Measurements from ENCODE around the gene PCDH9. TPM values are rescaled to one million over a fixed set of nuclear protein-coding genes. Genes with fewer than 3 reads are reported as not detected.

The PCDH9 gene
- total RNA-seq, 1 experiment from 2014 or later = 5.8 TPM

DNA sequence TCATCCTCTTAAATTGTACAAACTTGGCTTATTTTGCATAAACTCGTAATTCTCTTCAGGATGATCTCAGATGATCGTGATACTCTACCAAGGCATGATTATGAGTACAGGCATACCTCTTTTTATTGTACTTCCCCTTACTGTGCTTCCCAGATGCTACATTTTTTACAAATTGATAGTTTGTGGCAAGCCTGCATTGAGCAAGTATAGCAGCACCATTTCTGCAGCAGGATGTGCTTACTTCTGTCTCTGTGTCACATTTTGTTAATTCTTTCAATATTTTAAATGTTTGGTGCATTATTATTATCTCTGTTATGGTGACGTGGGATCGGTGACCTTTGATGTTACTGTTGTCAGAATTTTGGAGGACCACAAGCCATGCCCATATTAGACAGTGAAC, 752.3 kb downstream of the PCDH9 start:
- no peaks in the 10 kb centered on the region for H3K9me3 ChIP-seq (ENCODE audit: low read depth, low read length, poor library complexity, severe bottlenecking)
- POLR2A ChIA-PET (ENCODE audit: low non-redundant PET) = no interaction called here

DNA sequence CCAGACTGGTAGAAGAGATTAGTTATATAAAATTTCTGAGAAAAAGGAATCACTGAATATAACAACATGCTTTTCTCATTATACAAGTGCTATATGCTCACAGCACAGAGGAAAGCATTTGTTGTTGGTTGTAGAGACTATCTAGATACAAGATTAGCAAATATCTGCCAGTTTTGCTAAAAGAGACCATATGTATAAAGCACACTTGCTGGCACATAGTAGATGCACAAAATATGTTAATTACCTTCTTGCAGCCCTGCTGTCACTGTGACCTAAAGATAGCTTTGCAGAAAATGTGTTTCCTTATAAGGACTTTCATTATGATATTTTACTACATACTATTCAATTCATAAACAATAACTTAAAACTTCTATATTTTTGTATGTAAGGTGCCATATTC, 755.1 kb downstream of the PCDH9 start:
- intact Hi-C loops (cut with micrococcal nuclease; ENCODE audit: unreplicated experiment) = no loop called here
- no peak for DNase-seq (ENCODE audit: low spot score)
- H3K36me3 ChIP-seq (ENCODE audit: insufficient read depth, low read length, poor library complexity, severe bottlenecking) = no peaks in the 10 kb centered on the region
- no peaks in the 10 kb centered on the region for H3K4me1 ChIP-seq (ENCODE audit: insufficient read depth, low read length, poor library complexity, severe bottlenecking)
- CTCF ChIA-PET = no interaction called here
- no peak overlapping the region for H3K27ac ChIP-seq (ENCODE audit: low read depth, low read length, poor library complexity, severe bottlenecking)
- POLR2A ChIA-PET (ENCODE audit: low non-redundant PET) = no interaction called here
- no peak overlapping the region for H3K4me3 ChIP-seq (ENCODE audit: low read depth, low read length, poor library complexity, severe bottlenecking)
- no peaks in the 10 kb centered on the region for H3K27me3 ChIP-seq (replicated peaks; ENCODE audit: insufficient read depth, low read depth, low read length, poor library complexity)
- no peak for TF ChIP-seq EZH2 (IDR thresholded peaks at IDR 0.05; ENCODE audit: borderline replicate concordance, low read depth, low read length, poor library complexity, severe bottlenecking)
- TF ChIP-seq, protein P1, sequence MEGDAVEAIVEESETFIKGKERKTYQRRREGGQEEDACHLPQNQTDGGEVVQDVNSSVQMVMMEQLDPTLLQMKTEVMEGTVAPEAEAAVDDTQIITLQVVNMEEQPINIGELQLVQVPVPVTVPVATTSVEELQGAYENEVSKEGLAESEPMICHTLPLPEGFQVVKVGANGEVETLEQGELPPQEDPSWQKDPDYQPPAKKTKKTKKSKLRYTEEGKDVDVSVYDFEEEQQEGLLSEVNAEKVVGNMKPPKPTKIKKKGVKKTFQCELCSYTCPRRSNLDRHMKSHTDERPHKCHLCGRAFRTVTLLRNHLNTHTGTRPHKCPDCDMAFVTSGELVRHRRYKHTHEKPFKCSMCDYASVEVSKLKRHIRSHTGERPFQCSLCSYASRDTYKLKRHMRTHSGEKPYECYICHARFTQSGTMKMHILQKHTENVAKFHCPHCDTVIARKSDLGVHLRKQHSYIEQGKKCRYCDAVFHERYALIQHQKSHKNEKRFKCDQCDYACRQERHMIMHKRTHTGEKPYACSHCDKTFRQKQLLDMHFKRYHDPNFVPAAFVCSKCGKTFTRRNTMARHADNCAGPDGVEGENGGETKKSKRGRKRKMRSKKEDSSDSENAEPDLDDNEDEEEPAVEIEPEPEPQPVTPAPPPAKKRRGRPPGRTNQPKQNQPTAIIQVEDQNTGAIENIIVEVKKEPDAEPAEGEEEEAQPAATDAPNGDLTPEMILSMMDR (conservative IDR thresholded peaks at IDR 0.05; ENCODE audit: low read depth, low read length) = no peak
- BruUV-seq (replicated peaks) = no TSS peak
- no peaks in the 10 kb centered on the region for H3K9me3 ChIP-seq (ENCODE audit: low read depth, low read length, poor library complexity, severe bottlenecking)

More for the DNA sequence above, 752.3 kb downstream of the PCDH9 start:
- TF ChIP-seq, protein P1 (conservative IDR thresholded peaks at IDR 0.05; ENCODE audit: low read depth, low read length) = no peak
- no peak for TF ChIP-seq EZH2 (IDR thresholded peaks at IDR 0.05; ENCODE audit: borderline replicate concordance, low read depth, low read length, poor library complexity, severe bottlenecking)
- no peaks in the 10 kb centered on the region for H3K27me3 ChIP-seq (replicated peaks; ENCODE audit: insufficient read depth, low read depth, low read length, poor library complexity)
- intact Hi-C loops (cut with micrococcal nuclease; ENCODE audit: unreplicated experiment) = no loop called here
- no peaks in the 10 kb centered on the region for H3K36me3 ChIP-seq (ENCODE audit: insufficient read depth, low read length, poor library complexity, severe bottlenecking)
- no TSS peak for BruUV-seq (replicated peaks)
- H3K27ac ChIP-seq (ENCODE audit: low read depth, low read length, poor library complexity, severe bottlenecking) = no peak overlapping the region
- CTCF ChIA-PET = no interaction called here
- H3K4me3 ChIP-seq (ENCODE audit: low read depth, low read length, poor library complexity, severe bottlenecking) = no peak overlapping the region
- H3K4me1 ChIP-seq (ENCODE audit: insufficient read depth, low read length, poor library complexity, severe bottlenecking) = no peaks in the 10 kb centered on the region
- DNase-seq (ENCODE audit: low spot score) = no peak

DNA sequence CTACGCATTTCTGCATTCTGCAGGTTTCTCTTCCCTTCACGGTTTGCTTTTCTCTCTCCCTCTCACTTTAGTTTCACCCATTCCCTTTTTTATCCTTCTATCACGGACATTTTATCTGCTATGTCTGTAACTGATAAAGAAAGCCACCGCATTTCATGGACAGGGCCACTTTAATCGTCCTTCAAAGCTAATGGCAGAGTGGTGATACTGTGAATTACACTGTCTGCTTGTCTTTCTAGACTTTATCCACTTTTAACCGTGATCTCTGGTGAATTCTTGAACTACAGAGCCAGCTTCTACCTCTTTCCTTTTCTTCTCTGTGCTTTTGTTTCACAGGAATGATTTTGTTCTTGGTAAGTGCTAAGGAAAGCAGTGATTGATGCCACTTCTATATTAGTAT, 760.4 kb downstream of the PCDH9 start:
- Histone ChIP-seq H3K27me3 (replicated peaks; ENCODE audit: insufficient read depth, low read depth, low read length, poor library complexity) (no peaks in the 10 kb centered on the region), H3K36me3 (ENCODE audit: insufficient read depth, low read length, poor library complexity, severe bottlenecking) (no peaks in the 10 kb centered on the region), H3K27ac (ENCODE audit: low read depth, low read length, poor library complexity, severe bottlenecking) (no peak overlapping the region), H3K9me3 (ENCODE audit: low read depth, low read length, poor library complexity, severe bottlenecking) (no peaks in the 10 kb centered on the region), H3K4me3 (ENCODE audit: low read depth, low read length, poor library complexity, severe bottlenecking) (no peak overlapping the region), H3K4me1 (ENCODE audit: insufficient read depth, low read length, poor library complexity, severe bottlenecking) (no peaks in the 10 kb centered on the region)
- BruUV-seq (replicated peaks) = no TSS peak
- intact Hi-C loops (cut with micrococcal nuclease; ENCODE audit: unreplicated experiment) = no loop called here
- POLR2A ChIA-PET (ENCODE audit: low non-redundant PET) = no interaction called here
- TF ChIP-seq, protein P1 (conservative IDR thresholded peaks at IDR 0.05; ENCODE audit: low read depth, low read length) = no peak
- no peak for TF ChIP-seq EZH2 (IDR thresholded peaks at IDR 0.05; ENCODE audit: borderline replicate concordance, low read depth, low read length, poor library complexity, severe bottlenecking)
- no peak for DNase-seq (ENCODE audit: low spot score)
- CTCF ChIA-PET = no interaction called here

All from A673 (cell line).